Keratinocyte (primary cell): ENCODE results near the gene PNKP. TPM values are rescaled to one million over a fixed set of nuclear protein-coding genes. Genes with fewer than 3 reads are reported as not detected.

Experiments used
- DNase-seq: peaks from one replicate; pipeline ENCODE4 v3.0.0-alpha.2; 2011; ENCODE audit warnings: low read depth, missing footprints, low spot score
- FAIRE-seq: peaks from 2 replicates; lab custom pipeline; 2011; peaks lifted over from hg19 to GRCh38; lab: Jason Lieb, UNC
- H2AFZ ChIP-seq: 2 replicates; pipeline ENCODE4 v1.6.0; 2012; ENCODE audit warnings: low read length, control low read depth, inconsistent platforms; ENCODE audit not compliant: control insufficient read depth
- H3K27ac ChIP-seq: 2 replicates; pipeline ENCODE4 v1.5.1; 2011; ENCODE audit warnings: low read length; ENCODE audit not compliant: control insufficient read depth, insufficient read depth
- H3K27me3 ChIP-seq: 3 replicates; pipeline ENCODE4 v1.6.0; 2011; ENCODE audit warnings: low read length; ENCODE audit not compliant: control insufficient read depth, insufficient read depth; ENCODE audit errors: extremely low read depth
- H3K36me3 ChIP-seq, 2 experiments: 2 replicates in 1 of 2; 3 replicates in 1 of 2; pipeline ENCODE4 v1.5.1; 2011; ENCODE audit warnings: low read length in 2 of 2, mild to moderate bottlenecking in 1 of 2; ENCODE audit not compliant: control insufficient read depth in 2 of 2, insufficient read depth in 2 of 2; ENCODE audit errors: extremely low read depth in 1 of 2
- H3K4me1 ChIP-seq: 3 replicates; pipeline ENCODE4 v1.5.1; 2011; ENCODE audit warnings: low read length; ENCODE audit not compliant: control insufficient read depth, insufficient read depth; ENCODE audit errors: extremely low read depth
- H3K4me2 ChIP-seq: 3 replicates; pipeline ENCODE4 v1.6.0; 2011; ENCODE audit warnings: low read depth, low read length; ENCODE audit not compliant: control insufficient read depth, insufficient read depth; ENCODE audit errors: extremely low read depth
- H3K4me3 ChIP-seq, 3 experiments: fragments of 200-600 bp in 1 of 3; sonication (generic) in 1 of 3; 2 replicates in 2 of 3; 3 replicates in 1 of 3; pipeline ENCODE4 v1.5.1; 2011 to 2016; ENCODE audit warnings: low read length in 3 of 3, mild to moderate bottlenecking in 3 of 3, control low read depth in 2 of 3, inconsistent platforms in 1 of 3, low read depth in 1 of 3, mixed read lengths in 1 of 3, mixed run types in 1 of 3, moderate library complexity in 1 of 3; ENCODE audit not compliant: control insufficient read depth in 2 of 3, insufficient read depth in 2 of 3; ENCODE audit errors: extremely low read depth in 1 of 3
- H3K79me2 ChIP-seq: 2 replicates; pipeline ENCODE4 v1.6.0; 2012; ENCODE audit warnings: low read length; ENCODE audit not compliant: control insufficient read depth, insufficient read depth
- H3K9ac ChIP-seq: 3 replicates; pipeline ENCODE4 v1.6.0; 2011; ENCODE audit warnings: low read length; ENCODE audit not compliant: control insufficient read depth, insufficient read depth; ENCODE audit errors: extremely low read depth
- H3K9me1 ChIP-seq: 3 replicates; pipeline ENCODE4 v1.6.0; 2011; ENCODE audit warnings: low read length; ENCODE audit not compliant: control insufficient read depth, insufficient read depth; ENCODE audit errors: extremely low read depth
- H3K9me3 ChIP-seq: 2 replicates; pipeline ENCODE4 v1.5.1; 2012; ENCODE audit warnings: low read depth, low read length; ENCODE audit not compliant: control insufficient read depth
- H4K20me1 ChIP-seq: 3 replicates; pipeline ENCODE4 v1.6.0; 2011; ENCODE audit warnings: low read length; ENCODE audit not compliant: control insufficient read depth, insufficient read depth; ENCODE audit errors: extremely low read depth
- CTCF ChIP-seq, 3 experiments: IDR thresholded peaks in 1 of 3; conservative IDR thresholded peaks in 1 of 3; optimal IDR thresholded peaks in 1 of 3; 2 replicates in 2 of 3; 3 replicates in 1 of 3; pipeline versions ENCODE3 to v1.5.1; 2011; ENCODE audit warnings: low read length in 3 of 3, mild to moderate bottlenecking in 3 of 3, moderate library complexity in 2 of 3, control low read depth in 1 of 3, inconsistent platforms in 1 of 3; ENCODE audit not compliant: insufficient read depth in 2 of 3; ENCODE audit errors: extremely low read depth in 1 of 3
- EZH2 ChIP-seq: IDR thresholded peaks from one replicate; pipeline ENCODE4 v1.6.1; 2012; ENCODE audit warnings: inconsistent platforms, mild to moderate bottlenecking, low read length, moderate library complexity
- dilution Hi-C: fragments of 300-500 bp; cut with MboI; formaldehyde crosslinking; loops from one replicate; pipeline ENCODE4 v1.7.0; 2020; ENCODE audit warnings: low sequenced_read_pairs; ENCODE audit not compliant: extremely low pct_ligation_motif_present
- polyA plus RNA-seq, 5 experiments: library from polyadenylated mRNA; depleted of rRNA in 3 of 5; stranded (reverse) in 3 of 5; stranded (forward) in 1 of 5; unstranded in 1 of 5; fragments of >200 nt; gene quantifications; 1 replicate in 1 of 5; 2 replicates in 3 of 5; 3 replicates in 1 of 5; pipeline versions ENCODE4 v1.2.1 to v1.2.3, GENCODE V29; 2011 to 2012; ENCODE audit warnings: missing spikeins in 2 of 5, low read depth in 1 of 5, low replicate concordance in 1 of 5

Gene PNKP
- polyA plus RNA-seq, 1 donor (not counting 4 experiments of a cell fraction or from before 2014, with no cell fraction given) = 19.3 TPM

GRCh38 chr19:49857061-49857837, 10.1 kb downstream of the PNKP start:
- no peaks in the 10 kb centered on the region for H3K9me1 ChIP-seq
- H3K79me2 ChIP-seq = peaks cover 19% of the 10 kb centered on the region
- H3K4me2 ChIP-seq = no peak overlapping the region
- H4K20me1 ChIP-seq = peaks cover 7% of the 10 kb centered on the region
- TF ChIP-seq EZH2 (no peak), CTCF (optimal IDR thresholded peaks at IDR 0.05 in 1 of 3, IDR thresholded peaks at IDR 0.05 in 1 of 3, conservative IDR thresholded peaks at IDR 0.05 in 1 of 3; ENCODE audit: extremely low read depth in 1 of 3, insufficient read depth in 2 of 3, low read length in 3 of 3) (no peak)
- H3K9ac ChIP-seq = no peak overlapping the region
- dilution Hi-C loops = no loop called here
- H3K36me3 ChIP-seq = peaks cover 22 to 37% of the 10 kb centered on the region in 2 experiments
- FAIRE-seq (no peak), DNase-seq (no peak)
- no peaks in the 10 kb centered on the region for H3K27me3 ChIP-seq
- H3K9me3 ChIP-seq = no peaks in the 10 kb centered on the region
- H3K4me3 ChIP-seq = no peak overlapping the region
- no peak overlapping the region for H2AFZ ChIP-seq
- no peak overlapping the region for H3K27ac ChIP-seq
- peaks cover 13% of the 10 kb centered on the region for H3K4me1 ChIP-seq

- no peak overlapping the region for H3K4me3 ChIP-seq
Measured at GRCh38 chr19:49856574-49857021, 10.8 kb downstream of the PNKP start.

More at GRCh38 chr19:49856574-49857021, 10.8 kb downstream of the PNKP start:
- no peaks in the 10 kb centered on the region for H3K9me1 ChIP-seq
- H3K4me2 ChIP-seq = no peak overlapping the region
- FAIRE-seq (no peak), DNase-seq (no peak)
- peaks cover 22 to 33% of the 10 kb centered on the region in 2 experiments for H3K36me3 ChIP-seq
- no peaks in the 10 kb centered on the region for H3K27me3 ChIP-seq
- dilution Hi-C loops = no loop called here
- no peak overlapping the region for H3K27ac ChIP-seq
- peaks cover 22% of the 10 kb centered on the region for H3K79me2 ChIP-seq
- peaks cover 7% of the 10 kb centered on the region for H4K20me1 ChIP-seq
- H3K4me1 ChIP-seq = peaks cover 16% of the 10 kb centered on the region
- peak in 1 of 3 experiments; percentile 2 for TF ChIP-seq CTCF (optimal IDR thresholded peaks at IDR 0.05 in 1 of 3, IDR thresholded peaks at IDR 0.05 in 1 of 3, conservative IDR thresholded peaks at IDR 0.05 in 1 of 3; ENCODE audit: extremely low read depth in 1 of 3, insufficient read depth in 2 of 3, low read length in 3 of 3)
- TF ChIP-seq EZH2 = no peak
- no peak overlapping the region for H3K9ac ChIP-seq
- no peak overlapping the region for H2AFZ ChIP-seq
- no peaks in the 10 kb centered on the region for H3K9me3 ChIP-seq
